Measurements from ENCODE around the gene NEDD4.

- TF ChIP-seq CTCF (IDR thresholded peaks at IDR 0.05) (no peak), POLR2A (IDR thresholded peaks at IDR 0.05) (no peak)
Measured at GRCh38 chr15:55861115-55861514, 132.3 kb downstream of the NEDD4 start.
